Measurements from ENCODE around the gene OXA1L. TPM values are rescaled to one million over a fixed set of nuclear protein-coding genes. Genes with fewer than 3 reads are reported as not detected.
"Not testable (repeated sequence)": the region's sequence is repeated elsewhere in the genome, so short reads cannot be mapped to it uniquely, and the experiment has no call there.

OXA1L gene
- total RNA-seq, 1 donor from 2014 or later = 160 TPM

GRCh38 chr14:22803687-22803974, 37.1 kb downstream of the OXA1L start:
- Mint-ChIP-seq H3K9me3 (no peaks in the 10 kb centered on the region), H3K4me3 (no peak overlapping the region), H3K27me3 (peaks cover 18% of the 10 kb centered on the region), H3K27ac (no peak overlapping the region), H3K36me3 (no peaks in the 10 kb centered on the region), H3K4me1 (ENCODE audit: unreplicated experiment) (no peaks in the 10 kb centered on the region)
- TF ChIP-seq CTCF (conservative IDR thresholded peaks at IDR 0.05) = no peak
- DNase-seq (ENCODE audit: extremely low spot score, unreplicated experiment) = no peak

- H3K4me3 Mint-ChIP-seq; H3K9me3 Mint-ChIP-seq; H3K36me3 Mint-ChIP-seq; H3K27me3 Mint-ChIP-seq; H3K27ac Mint-ChIP-seq; H3K4me1 Mint-ChIP-seq (ENCODE audit: unreplicated experiment); DNase-seq (ENCODE audit: extremely low spot score, unreplicated experiment): not testable (repeated sequence)
Observed at GRCh38 chr14:22805235-22805634, 38.7 kb downstream of the OXA1L start.

GRCh38 chr14:22807432-22808087, 41.1 kb downstream of the OXA1L start:
- Mint-ChIP-seq H3K4me3 (no peak overlapping the region), H3K27ac (peak overlapping the region; percentile 57), H3K36me3 (no peaks in the 10 kb centered on the region), H3K9me3 (no peaks in the 10 kb centered on the region), H3K4me1 (ENCODE audit: unreplicated experiment) (no peaks in the 10 kb centered on the region), H3K27me3 (peaks cover 5% of the 10 kb centered on the region)
- DNase-seq (ENCODE audit: extremely low spot score, unreplicated experiment) = no peak
- no peak for TF ChIP-seq CTCF (conservative IDR thresholded peaks at IDR 0.05)

- no peak for TF ChIP-seq CTCF (conservative IDR thresholded peaks at IDR 0.05)
- no peaks in the 10 kb centered on the region for H3K9me3 Mint-ChIP-seq
- H3K27ac Mint-ChIP-seq = peak overlapping the region; percentile 57
- DNase-seq (ENCODE audit: extremely low spot score, unreplicated experiment) = no peak
- no peak overlapping the region for H3K4me3 Mint-ChIP-seq
- peaks cover 5% of the 10 kb centered on the region for H3K27me3 Mint-ChIP-seq
- H3K36me3 Mint-ChIP-seq = no peaks in the 10 kb centered on the region
- H3K4me1 Mint-ChIP-seq (ENCODE audit: unreplicated experiment) = no peaks in the 10 kb centered on the region
Observed at GRCh38 chr14:22808388-22809209, 42.1 kb downstream of the OXA1L start.

- H3K27ac Mint-ChIP-seq = no peak overlapping the region
- no peak for TF ChIP-seq CTCF (conservative IDR thresholded peaks at IDR 0.05)
- H3K9me3 Mint-ChIP-seq = no peaks in the 10 kb centered on the region
- H3K4me3 Mint-ChIP-seq = no peak overlapping the region
- H3K27me3 Mint-ChIP-seq = no peaks in the 10 kb centered on the region
- H3K4me1 Mint-ChIP-seq (ENCODE audit: unreplicated experiment) = peaks cover 17% of the 10 kb centered on the region
- no peaks in the 10 kb centered on the region for H3K36me3 Mint-ChIP-seq
- no peak for DNase-seq (ENCODE audit: extremely low spot score, unreplicated experiment)
Observed at GRCh38 chr14:22811722-22812121, 45.2 kb downstream of the OXA1L start.

GRCh38 chr14:22812744-22813143, 46.3 kb downstream of the OXA1L start:
- Mint-ChIP-seq H3K27me3 (no peaks in the 10 kb centered on the region), H3K9me3 (no peaks in the 10 kb centered on the region)
- DNase-seq (ENCODE audit: extremely low spot score, unreplicated experiment) = no peak

More at GRCh38 chr14:22812744-22813143, 46.3 kb downstream of the OXA1L start:
- peaks cover 17% of the 10 kb centered on the region for H3K4me1 Mint-ChIP-seq (ENCODE audit: unreplicated experiment)
- H3K4me3 Mint-ChIP-seq = no peak overlapping the region
- no peak overlapping the region for H3K27ac Mint-ChIP-seq
- H3K36me3 Mint-ChIP-seq = no peaks in the 10 kb centered on the region
- no peak for TF ChIP-seq CTCF (conservative IDR thresholded peaks at IDR 0.05)
